HG03342 (cell line): ENCODE results near the gene STXBP1.

Source experiments
- ATAC-seq: cut with Tn5 transposase; IDR thresholded peaks from one replicate; pipeline ENCODE4 v1.9.1; 2021; ENCODE audit warnings: mild to moderate bottlenecking, moderate library complexity; ENCODE audit not compliant: unreplicated experiment

Gene STXBP1

GRCh38 chr9:127651697-127652610, 39.9 kb downstream of the STXBP1 start:
- no peak for ATAC-seq

- no peak for ATAC-seq
Measured at GRCh38 chr9:127652733-127653132, 40.7 kb downstream of the STXBP1 start.

- no peak for ATAC-seq
Measured at GRCh38 chr9:127654619-127655018, 42.5 kb downstream of the STXBP1 start.

- ATAC-seq, result no peak
Measured at GRCh38 chr9:127658428-127658827, 46.4 kb downstream of the STXBP1 start.

GRCh38 chr9:127660886-127661741, 49.0 kb downstream of the STXBP1 start:
- no peak for ATAC-seq

DNA sequence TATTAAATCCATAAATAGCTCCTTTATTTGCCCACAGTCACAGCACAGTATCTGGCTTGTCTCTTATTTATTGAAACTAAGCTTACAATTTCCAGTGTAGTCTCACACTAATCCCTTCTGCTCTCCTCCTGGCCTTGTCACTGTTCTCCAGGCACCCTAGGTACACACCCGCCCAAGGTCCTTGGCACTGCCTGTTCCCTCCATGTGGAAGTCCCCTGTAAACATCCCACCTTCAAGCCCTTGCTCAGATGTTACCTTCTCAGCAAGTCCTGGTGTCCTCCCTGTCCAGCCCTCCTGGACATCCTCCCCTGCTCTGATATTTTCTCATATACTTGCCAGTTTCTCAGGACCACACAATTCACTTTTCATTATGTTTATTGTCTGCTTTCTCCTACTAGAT, 50.5 kb downstream of the STXBP1 start:
- ATAC-seq, result no peak

- ATAC-seq, result no peak
Measured at GRCh38 chr9:127664324-127664677, 52.2 kb downstream of the STXBP1 start.

- no peak for ATAC-seq
Measured at GRCh38 chr9:127664678-127665507, 52.8 kb downstream of the STXBP1 start.

GRCh38 chr9:127667127-127667844, 55.2 kb downstream of the STXBP1 start:
- ATAC-seq, result no peak

GRCh38 chr9:127667906-127668305, 55.8 kb downstream of the STXBP1 start:
- ATAC-seq, result no peak

DNA sequence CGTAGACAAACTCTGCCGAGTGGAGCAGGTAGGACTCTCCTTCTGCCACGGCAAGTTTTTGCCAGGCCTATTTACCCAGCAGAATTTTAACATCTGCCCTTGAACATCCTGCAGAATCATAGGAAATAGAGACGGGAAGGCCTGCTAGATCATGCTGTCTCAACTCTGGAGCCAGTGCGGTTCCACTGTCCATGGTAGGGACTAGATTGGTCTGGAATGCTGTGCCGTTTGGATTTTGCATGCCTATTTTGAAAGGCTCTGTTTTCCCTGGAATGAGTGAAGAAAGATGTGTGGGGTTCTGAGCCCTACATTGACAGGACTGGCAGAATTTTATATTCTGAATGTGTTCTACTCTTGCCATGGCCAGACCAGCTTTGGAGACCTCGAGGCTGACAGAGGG, 61.2 kb downstream of the STXBP1 start:
- ATAC-seq, result no peak

GRCh38 chr9:127676638-127677037, 64.6 kb downstream of the STXBP1 start:
- no peak for ATAC-seq

GRCh38 chr9:127679506-127679905, 67.4 kb downstream of the STXBP1 start:
- no peak for ATAC-seq

DNA sequence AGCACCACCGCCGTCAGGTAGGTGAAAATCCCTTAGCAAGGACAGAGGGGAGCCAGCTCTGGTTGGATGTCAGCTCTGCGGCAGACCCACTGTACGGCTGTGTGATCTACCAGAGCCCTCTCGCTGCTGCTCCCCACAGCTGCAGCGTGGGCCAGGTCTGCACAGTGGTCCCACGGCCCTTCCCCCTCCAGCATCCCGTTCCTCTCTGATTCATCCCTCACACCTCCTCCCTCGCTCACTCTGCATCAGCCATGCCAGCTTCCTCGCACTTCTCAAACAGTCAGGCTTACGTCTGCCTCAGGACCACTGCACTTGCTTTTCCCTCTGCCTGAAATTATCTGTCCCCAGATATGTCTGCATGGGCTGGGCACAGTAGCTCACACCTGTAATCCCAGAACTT, 68.1 kb downstream of the STXBP1 start:
- ATAC-seq, result no peak

DNA sequence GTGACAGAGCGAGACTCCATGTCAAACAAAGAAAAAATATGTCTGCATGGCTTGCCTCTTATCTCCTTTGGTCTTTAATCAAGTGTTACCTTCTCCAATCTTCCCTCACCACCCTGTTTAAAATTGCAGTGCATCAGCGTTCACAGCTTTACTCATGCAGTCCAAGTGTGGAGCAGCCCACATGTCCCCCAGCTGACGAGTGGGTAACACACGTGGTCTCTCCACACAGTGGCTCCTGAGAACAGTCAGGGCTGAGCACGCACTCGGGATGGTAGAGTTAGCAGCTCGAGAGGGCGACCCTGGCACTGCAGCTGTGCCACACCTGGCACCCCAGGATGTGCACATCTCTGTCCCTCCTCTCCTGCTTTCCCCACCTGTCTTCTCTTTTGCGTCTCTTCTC, 68.8 kb downstream of the STXBP1 start:
- ATAC-seq, result no peak

GRCh38 chr9:127682351-127683136, 70.5 kb downstream of the STXBP1 start:
- ATAC-seq, result no peak

DNA sequence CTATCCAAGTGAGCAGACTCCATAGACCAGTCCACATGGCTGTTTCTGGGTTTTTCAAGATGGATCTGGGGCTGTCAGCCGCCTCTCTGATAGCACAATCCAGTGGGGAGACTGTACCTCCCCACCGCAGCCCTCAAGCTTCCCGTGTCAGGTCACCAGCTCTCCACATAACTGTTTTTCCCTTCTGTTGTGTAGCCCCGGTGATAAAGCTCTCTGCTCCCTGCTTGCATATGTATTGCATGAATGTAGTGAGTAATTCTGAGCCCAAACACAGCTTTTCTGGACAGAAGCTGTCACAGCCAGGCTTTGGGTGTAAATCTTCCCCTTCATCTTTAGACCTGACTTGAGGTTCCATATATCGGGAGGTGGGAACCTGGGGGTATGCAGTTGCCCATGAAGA, 71.6 kb downstream of the STXBP1 start:
- no peak for ATAC-seq

DNA sequence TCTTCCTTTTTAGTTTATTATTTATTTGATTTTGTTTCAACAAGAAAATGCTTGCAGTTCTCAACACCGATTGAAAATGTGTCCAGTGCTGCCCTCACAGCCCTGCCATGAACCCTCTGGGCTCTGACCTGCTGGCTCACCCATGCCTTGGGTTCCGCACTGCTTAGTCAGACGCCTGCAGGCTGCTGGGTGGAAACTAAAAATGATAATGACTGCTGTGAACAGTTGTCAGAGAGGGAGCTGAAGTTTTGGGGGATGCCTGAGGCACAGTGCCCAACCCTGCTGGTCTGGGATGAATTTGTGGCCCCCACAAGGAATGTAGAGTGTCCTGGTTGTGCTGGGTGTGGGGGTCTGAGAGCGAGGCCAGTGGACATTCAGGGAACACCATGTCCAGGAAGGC, 72.5 kb downstream of the STXBP1 start:
- ATAC-seq, result no peak

DNA sequence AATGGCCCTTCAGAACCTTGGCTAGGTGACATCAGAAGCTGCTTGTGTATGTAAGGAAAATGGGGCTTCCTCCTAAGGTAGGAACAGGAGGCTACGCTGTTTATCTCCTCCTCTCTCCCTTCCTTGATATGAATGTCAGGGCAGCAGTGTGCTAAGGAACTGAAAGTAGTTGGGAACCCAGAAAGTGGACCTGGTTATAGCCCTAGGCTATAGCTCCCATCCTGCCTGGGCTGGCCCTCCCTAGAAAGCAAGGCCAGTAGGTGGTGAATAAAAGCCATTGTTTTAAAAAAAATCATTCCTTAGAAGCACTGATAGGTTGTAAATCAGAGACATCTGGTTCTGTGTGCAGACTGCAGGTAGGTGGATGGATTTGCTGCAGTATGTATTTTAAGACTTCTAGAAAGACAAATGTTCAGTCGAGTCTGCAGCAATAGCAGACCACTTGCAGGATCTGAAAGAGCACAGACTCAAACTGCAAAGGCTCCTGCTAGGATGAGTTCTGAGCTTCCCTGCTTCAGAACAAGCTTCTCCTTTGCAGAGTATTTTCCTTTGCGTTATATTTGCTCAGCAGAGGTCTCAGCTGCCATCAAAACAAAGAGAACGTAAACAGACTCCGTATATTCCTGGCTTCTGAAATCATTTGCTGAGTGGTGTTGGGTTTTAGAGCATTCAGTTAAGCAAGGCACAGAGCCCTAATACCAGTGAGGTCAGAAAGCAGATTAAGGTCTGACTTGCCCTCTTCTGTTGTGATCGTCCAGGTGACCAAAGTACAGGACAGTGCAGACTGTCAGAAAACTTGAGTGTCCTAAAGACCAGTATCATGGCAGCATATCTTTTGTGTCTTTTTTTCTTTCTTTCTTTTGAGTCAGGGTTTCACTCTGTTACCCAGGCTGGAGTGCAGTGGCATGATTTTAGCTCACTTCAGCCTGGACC, 74.7 kb downstream of the STXBP1 start:
- no peak for ATAC-seq
